NB4 (cell line): ENCODE measurements around the gene RPL27A.

Experiments used
- DNase-seq: peaks from one replicate; pipeline ENCODE4 v3.0.0; 2010; ENCODE audit warnings: low read depth
- H3K4me3 ChIP-seq: one replicate; pipeline ENCODE4 v1.5.1; 2011; ENCODE audit warnings: mild to moderate bottlenecking, low read depth, low read length, moderate library complexity
- CTCF ChIP-seq: IDR thresholded peaks from one replicate; pipeline ENCODE4 v1.5.1; 2012; ENCODE audit warnings: low read depth, low read length
- MAX ChIP-seq: IDR thresholded peaks from 2 replicates; pipeline ENCODE4 v1.6.1; 2011; ENCODE audit warnings: low read depth, low read length
- MYC ChIP-seq: IDR thresholded peaks from 2 replicates; pipeline ENCODE4 v1.6.1; 2011; ENCODE audit warnings: low read depth, low read length
- POLR2A ChIP-seq: IDR thresholded peaks from 2 replicates; pipeline ENCODE4 v1.6.1; 2011; ENCODE audit warnings: mild to moderate bottlenecking; ENCODE audit not compliant: insufficient read length; ENCODE audit errors: extremely low read depth

The RPL27A gene

GRCh38 chr11:8641332-8641731, 41.3 kb upstream of the RPL27A start:
- H3K4me3 ChIP-seq, result no peak overlapping the region
- no peak for DNase-seq
- TF ChIP-seq MYC (no peak), POLR2A (no peak), MAX (no peak), CTCF (no peak)

- H3K4me3 ChIP-seq, result no peak overlapping the region
- no peak for DNase-seq
- TF ChIP-seq MYC (no peak), CTCF (no peak), POLR2A (no peak), MAX (no peak)
These were observed 40.3 kb upstream of the RPL27A start for GRCh38 chr11:8642196-8642841.

- TF ChIP-seq MYC (no peak), MAX (no peak), POLR2A (no peak), CTCF (no peak)
- H3K4me3 ChIP-seq, result no peak overlapping the region
- no peak for DNase-seq
These were observed 35.7 kb upstream of the RPL27A start for GRCh38 chr11:8646873-8647272.

GRCh38 chr11:8649361-8649760, 33.2 kb upstream of the RPL27A start:
- H3K4me3 ChIP-seq, result no peak overlapping the region
- TF ChIP-seq CTCF (no peak), POLR2A (no peak), MYC (no peak), MAX (no peak)
- DNase-seq, result no peak

- TF ChIP-seq MAX, result no peak
- TF ChIP-seq MYC, result no peak
- TF ChIP-seq POLR2A, result no peak
- no peak for TF ChIP-seq CTCF
- DNase-seq, result no peak
- H3K4me3 ChIP-seq, result no peak overlapping the region
These were observed 32.1 kb upstream of the RPL27A start for GRCh38 chr11:8650401-8650990.

GRCh38 chr11:8652140-8652539, 30.5 kb upstream of the RPL27A start:
- no peak for DNase-seq
- no peak overlapping the region for H3K4me3 ChIP-seq
- TF ChIP-seq POLR2A (no peak), MAX (no peak), MYC (no peak), CTCF (no peak)
